GM23338 (cell line): ENCODE data around the gene DDIT3. TPM values are rescaled to one million over a fixed set of nuclear protein-coding genes. Genes with fewer than 3 reads are reported as not detected.

Experiments used
- JUNB ChIP-seq: IDR thresholded peaks from one replicate; pipeline ENCODE4 v1.6.1; 2016; ENCODE audit warnings: antibody characterized with exemption; ENCODE audit not compliant: unreplicated experiment
- POLR2AphosphoS5 ChIP-seq: IDR thresholded peaks from 2 replicates; pipeline ENCODE4 v1.6.1; 2016; ENCODE audit warnings: antibody characterized with exemption, low read depth
- REST ChIP-seq: IDR thresholded peaks from one replicate; pipeline ENCODE4 v1.6.1; 2018; ENCODE audit warnings: antibody characterized with exemption; ENCODE audit not compliant: unreplicated experiment
- ZNF331 ChIP-seq: fragments of 250-450 bp; sonication (Bioruptor Pico); IDR thresholded peaks from 2 replicates; pipeline ENCODE4 v1.5.0; 2020; ENCODE audit warnings: low read depth, mild to moderate bottlenecking, moderate library complexity
- polyA plus RNA-seq: library from polyadenylated mRNA; unstranded; fragments of >200 nt; fragmentation: Nextera tagmentation; extraction: Ambion mirVana; gene quantifications from 2 replicates; pipeline ENCODE4 v1.2.1, GENCODE V29; 2016
- total RNA-seq: library from RNA; depleted of rRNA; stranded (reverse); fragments of >200 nt; shearing (Covaris generic); gene quantifications from 2 replicates; pipeline ENCODE4 v1.2.3, GENCODE V29; 2014
- TF ChIP-seq, protein P1 (sequence below): fragments of 250-450 bp; sonication (Bioruptor Pico); IDR thresholded peaks from 2 replicates; pipeline ENCODE4 v1.5.0; 2020; ENCODE audit warnings: mild to moderate bottlenecking, moderate library complexity

The DDIT3 gene
- total and polyA plus RNA-seq, 2 experiments from 2014 or later: 3.9 to 12.5 TPM

DNA sequence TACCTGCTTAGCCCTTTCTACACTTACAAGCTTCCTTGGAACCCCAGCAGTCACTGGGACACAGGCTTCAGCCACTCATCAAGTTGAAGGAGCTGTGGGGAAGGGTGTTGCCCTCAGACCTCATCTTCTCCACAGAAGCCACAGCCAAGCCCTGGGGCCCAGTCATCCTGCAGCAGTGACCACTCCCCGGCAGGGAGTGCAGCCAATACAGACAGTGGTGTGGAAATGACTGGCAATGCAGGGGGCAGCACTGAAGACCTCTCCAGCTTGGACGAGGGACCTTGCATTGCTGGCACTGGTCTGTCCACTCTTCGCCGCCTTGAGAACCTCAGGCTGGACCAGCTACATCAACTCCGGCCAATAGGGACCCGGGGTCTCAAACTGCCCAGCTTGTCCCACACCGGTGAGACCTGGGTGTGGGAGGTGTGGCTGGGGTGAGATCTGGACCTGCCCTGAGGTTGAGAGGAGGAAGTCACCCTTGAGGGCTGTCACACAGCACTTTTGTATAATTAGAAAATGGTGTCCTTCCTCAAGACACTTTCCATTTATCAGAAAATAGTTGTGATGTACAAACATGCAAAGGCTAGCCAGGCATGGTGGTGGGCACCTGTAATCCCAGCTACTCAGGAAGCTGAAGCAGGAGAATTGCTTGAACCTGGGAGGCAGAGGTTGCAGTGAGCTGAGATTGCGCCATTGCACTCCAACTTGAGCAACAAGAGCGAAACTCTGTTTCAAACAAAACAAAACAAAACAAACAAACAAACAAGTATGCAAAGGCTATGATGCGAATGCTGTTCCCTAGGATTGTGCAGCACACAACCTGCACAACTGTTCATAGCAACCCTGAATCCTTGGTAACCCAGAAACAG is 50.8 kb downstream of the DDIT3 start (continued):
- TF ChIP-seq, protein P1, sequence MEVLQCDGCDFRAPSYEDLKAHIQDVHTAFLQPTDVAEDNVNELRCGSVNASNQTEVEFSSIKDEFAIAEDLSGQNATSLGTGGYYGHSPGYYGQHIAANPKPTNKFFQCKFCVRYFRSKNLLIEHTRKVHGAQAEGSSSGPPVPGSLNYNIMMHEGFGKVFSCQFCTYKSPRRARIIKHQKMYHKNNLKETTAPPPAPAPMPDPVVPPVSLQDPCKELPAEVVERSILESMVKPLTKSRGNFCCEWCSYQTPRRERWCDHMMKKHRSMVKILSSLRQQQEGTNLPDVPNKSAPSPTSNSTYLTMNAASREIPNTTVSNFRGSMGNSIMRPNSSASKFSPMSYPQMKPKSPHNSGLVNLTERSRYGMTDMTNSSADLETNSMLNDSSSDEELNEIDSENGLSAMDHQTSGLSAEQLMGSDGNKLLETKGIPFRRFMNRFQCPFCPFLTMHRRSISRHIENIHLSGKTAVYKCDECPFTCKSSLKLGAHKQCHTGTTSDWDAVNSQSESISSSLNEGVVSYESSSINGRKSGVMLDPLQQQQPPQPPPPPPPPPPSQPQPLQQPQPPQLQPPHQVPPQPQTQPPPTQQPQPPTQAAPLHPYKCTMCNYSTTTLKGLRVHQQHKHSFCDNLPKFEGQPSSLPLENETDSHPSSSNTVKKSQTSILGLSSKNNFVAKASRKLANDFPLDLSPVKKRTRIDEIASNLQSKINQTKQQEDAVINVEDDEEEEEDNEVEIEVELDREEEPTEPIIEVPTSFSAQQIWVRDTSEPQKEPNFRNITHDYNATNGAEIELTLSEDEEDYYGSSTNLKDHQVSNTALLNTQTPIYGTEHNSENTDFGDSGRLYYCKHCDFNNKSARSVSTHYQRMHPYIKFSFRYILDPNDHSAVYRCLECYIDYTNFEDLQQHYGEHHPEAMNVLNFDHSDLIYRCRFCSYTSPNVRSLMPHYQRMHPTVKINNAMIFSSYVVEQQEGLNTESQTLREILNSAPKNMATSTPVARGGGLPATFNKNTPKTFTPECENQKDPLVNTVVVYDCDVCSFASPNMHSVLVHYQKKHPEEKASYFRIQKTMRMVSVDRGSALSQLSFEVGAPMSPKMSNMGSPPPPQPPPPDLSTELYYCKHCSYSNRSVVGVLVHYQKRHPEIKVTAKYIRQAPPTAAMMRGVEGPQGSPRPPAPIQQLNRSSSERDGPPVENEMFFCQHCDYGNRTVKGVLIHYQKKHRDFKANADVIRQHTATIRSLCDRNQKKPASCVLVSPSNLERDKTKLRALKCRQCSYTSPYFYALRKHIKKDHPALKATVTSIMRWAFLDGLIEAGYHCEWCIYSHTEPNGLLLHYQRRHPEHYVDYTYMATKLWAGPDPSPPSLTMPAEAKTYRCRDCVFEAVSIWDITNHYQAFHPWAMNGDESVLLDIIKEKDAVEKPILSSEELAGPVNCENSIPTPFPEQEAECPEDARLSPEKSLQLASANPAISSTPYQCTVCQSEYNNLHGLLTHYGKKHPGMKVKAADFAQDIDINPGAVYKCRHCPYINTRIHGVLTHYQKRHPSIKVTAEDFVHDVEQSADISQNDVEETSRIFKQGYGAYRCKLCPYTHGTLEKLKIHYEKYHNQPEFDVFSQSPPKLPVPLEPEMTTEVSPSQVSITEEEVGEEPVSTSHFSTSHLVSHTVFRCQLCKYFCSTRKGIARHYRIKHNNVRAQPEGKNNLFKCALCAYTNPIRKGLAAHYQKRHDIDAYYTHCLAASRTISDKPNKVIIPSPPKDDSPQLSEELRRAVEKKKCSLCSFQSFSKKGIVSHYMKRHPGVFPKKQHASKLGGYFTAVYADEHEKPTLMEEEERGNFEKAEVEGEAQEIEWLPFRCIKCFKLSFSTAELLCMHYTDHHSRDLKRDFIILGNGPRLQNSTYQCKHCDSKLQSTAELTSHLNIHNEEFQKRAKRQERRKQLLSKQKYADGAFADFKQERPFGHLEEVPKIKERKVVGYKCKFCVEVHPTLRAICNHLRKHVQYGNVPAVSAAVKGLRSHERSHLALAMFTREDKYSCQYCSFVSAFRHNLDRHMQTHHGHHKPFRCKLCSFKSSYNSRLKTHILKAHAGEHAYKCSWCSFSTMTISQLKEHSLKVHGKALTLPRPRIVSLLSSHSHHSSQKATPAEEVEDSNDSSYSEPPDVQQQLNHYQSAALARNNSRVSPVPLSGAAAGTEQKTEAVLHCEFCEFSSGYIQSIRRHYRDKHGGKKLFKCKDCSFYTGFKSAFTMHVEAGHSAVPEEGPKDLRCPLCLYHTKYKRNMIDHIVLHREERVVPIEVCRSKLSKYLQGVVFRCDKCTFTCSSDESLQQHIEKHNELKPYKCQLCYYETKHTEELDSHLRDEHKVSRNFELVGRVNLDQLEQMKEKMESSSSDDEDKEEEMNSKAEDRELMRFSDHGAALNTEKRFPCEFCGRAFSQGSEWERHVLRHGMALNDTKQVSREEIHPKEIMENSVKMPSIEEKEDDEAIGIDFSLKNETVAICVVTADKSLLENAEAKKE (CRISPR knock-in tag): no peak
- TF ChIP-seq JUNB (no peak), POLR2AphosphoS5 (no peak), ZNF331 (no peak), REST (no peak)
